ENCODE data around the gene P2RY2. TPM values are rescaled to one million over a fixed set of nuclear protein-coding genes. Genes with fewer than 3 reads are reported as not detected.
"Not testable (repeated sequence)": the region's sequence is repeated elsewhere in the genome, so short reads cannot be mapped to it uniquely, and the experiment has no call there.

Gene P2RY2
- total RNA-seq, 2 experiments from 2014 or later: not detected

GRCh38 chr11:73271936-73272679, 54.0 kb downstream of the P2RY2 start, which contains the start of gene P2RY6:
Gene P2RY6 (plus strand): TSS chr11:73272338. CDS start chr11:73296519, 24,181 bp downstream.
- ChIA-PET POLR2A (no interaction called here), CTCF (interaction anchor here (0.6 to 0.7 kb wide), 2 partner anchors 28 to 108 kb away, joined by 3 read pairs; no protein-coding TSS in a partner anchor)

GRCh38 chr11:73272680-73273038, 54.6 kb downstream of the P2RY2 start:
- CTCF ChIA-PET: interaction anchor here (0.6 to 0.7 kb wide), 3 partner anchors 28 to 122 kb away, joined by 3 read pairs; no protein-coding TSS in a partner anchor
- POLR2A ChIA-PET: no interaction called here

- POLR2A ChIA-PET: no interaction called here
- CTCF ChIA-PET: interaction anchor here (0.7 kb wide), 1 partner anchor 122 kb away, joined by 3 read pairs; no protein-coding TSS in a partner anchor
These were observed 55.3 kb downstream of the P2RY2 start for GRCh38 chr11:73273222-73273895.

GRCh38 chr11:73274191-73274590, 56.1 kb downstream of the P2RY2 start:
- POLR2A ChIA-PET: not testable (repeated sequence)
- CTCF ChIA-PET: interaction anchor here (1.3 kb wide), 1 partner anchor 77 kb away, joined by 4 read pairs; no protein-coding TSS in a partner anchor

- ChIA-PET POLR2A (no interaction called here), CTCF (interaction anchor here (1.3 kb wide), 1 partner anchor 77 kb away, joined by 4 read pairs; no protein-coding TSS in a partner anchor)
These were observed 56.8 kb downstream of the P2RY2 start for GRCh38 chr11:73274722-73275380.

GRCh38 chr11:73275381-73275750, 57.3 kb downstream of the P2RY2 start:
- CTCF ChIA-PET: interaction anchor here (1.3 kb wide), 1 partner anchor 76 kb away, joined by 4 read pairs; no protein-coding TSS in a partner anchor
- POLR2A ChIA-PET: no interaction called here

- CTCF ChIA-PET: no interaction called here
- POLR2A ChIA-PET: interaction anchor here (0.5 kb wide), 1 partner anchor 421 kb away, joined by 9 read pairs; no protein-coding TSS in a partner anchor
These were observed 59.4 kb downstream of the P2RY2 start for GRCh38 chr11:73277467-73277866.

- CTCF ChIA-PET: interaction anchor here (0.5 to 1.5 kb wide), 2 partner anchors 12 to 54 kb away, joined by 3 read pairs; no protein-coding TSS in a partner anchor
- POLR2A ChIA-PET: no interaction called here
These were observed 62.5 kb downstream of the P2RY2 start for GRCh38 chr11:73280626-73281025.

GRCh38 chr11:73281201-73281741, 63.2 kb downstream of the P2RY2 start:
- ChIA-PET POLR2A (no interaction called here), CTCF (interaction anchor here (1.5 kb wide), 1 partner anchor 11 kb away, joined by 3 read pairs; no protein-coding TSS in a partner anchor)

GRCh38 chr11:73281796-73282660, 63.9 kb downstream of the P2RY2 start:
- CTCF ChIA-PET: interaction anchor here (2.3 kb wide), 1 partner anchor 53 kb away, joined by 5 read pairs; no protein-coding TSS in a partner anchor
- POLR2A ChIA-PET: no interaction called here

GRCh38 chr11:73283276-73284000, 65.4 kb downstream of the P2RY2 start:
- POLR2A ChIA-PET: no interaction called here
- CTCF ChIA-PET: interaction anchor here (2.3 kb wide), 1 partner anchor 52 kb away, joined by 5 read pairs; no protein-coding TSS in a partner anchor

- POLR2A ChIA-PET: no interaction called here
These were observed 66.0 kb downstream of the P2RY2 start for GRCh38 chr11:73284106-73284505.

GRCh38 chr11:73285721-73286120, 67.6 kb downstream of the P2RY2 start:
- ChIA-PET CTCF (no interaction called here), POLR2A (no interaction called here)

More at GRCh38 chr11:73284106-73284505, 66.0 kb downstream of the P2RY2 start:
- CTCF ChIA-PET: interaction anchor here (2.3 kb wide), 1 partner anchor 51 kb away, joined by 5 read pairs; no protein-coding TSS in a partner anchor

Other genes with a start within 250 kb of the P2RY2 start
- 10 to 100 TPM; 29.2 to 30.8 TPM for gene FCHSD2, start 76.0 kb upstream of the P2RY2 start, total RNA-seq
- not detected for gene P2RY6, start 54.1 kb downstream of the P2RY2 start, total RNA-seq
- gene ARHGEF17, start 90.0 kb downstream of the P2RY2 start, total RNA-seq: under 1 TPM in 1 of 2 experiments, not detected in 1; 0.02 TPM
- gene RELT, start 158.1 kb downstream of the P2RY2 start, total RNA-seq: 10 to 100 TPM; 31.0 to 33.2 TPM